ENCODE data around the gene MN1.

Gene MN1

DNA sequence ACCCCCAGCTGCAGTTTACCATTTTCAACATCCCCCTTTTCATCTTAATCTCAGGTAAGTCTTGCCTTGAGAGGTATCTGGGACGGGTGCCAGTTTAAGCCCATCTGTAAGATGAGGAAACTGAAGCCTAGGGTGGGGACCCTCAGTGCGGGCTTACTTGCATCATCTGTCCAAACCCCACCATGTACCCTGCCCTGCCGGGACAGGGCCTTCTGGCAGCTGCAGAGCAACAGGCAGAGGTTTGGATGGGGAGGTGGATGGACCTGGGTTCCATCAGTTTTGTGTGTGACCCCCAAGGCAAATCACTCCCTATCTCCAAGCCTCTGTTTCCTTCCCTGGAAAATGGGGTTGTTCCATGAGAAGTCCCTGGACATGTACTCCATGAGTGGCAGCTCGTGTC lies 67.5 kb downstream of the MN1 start:
- CTCF ChIA-PET = no interaction called here
- TF ChIP-seq, protein P1, sequence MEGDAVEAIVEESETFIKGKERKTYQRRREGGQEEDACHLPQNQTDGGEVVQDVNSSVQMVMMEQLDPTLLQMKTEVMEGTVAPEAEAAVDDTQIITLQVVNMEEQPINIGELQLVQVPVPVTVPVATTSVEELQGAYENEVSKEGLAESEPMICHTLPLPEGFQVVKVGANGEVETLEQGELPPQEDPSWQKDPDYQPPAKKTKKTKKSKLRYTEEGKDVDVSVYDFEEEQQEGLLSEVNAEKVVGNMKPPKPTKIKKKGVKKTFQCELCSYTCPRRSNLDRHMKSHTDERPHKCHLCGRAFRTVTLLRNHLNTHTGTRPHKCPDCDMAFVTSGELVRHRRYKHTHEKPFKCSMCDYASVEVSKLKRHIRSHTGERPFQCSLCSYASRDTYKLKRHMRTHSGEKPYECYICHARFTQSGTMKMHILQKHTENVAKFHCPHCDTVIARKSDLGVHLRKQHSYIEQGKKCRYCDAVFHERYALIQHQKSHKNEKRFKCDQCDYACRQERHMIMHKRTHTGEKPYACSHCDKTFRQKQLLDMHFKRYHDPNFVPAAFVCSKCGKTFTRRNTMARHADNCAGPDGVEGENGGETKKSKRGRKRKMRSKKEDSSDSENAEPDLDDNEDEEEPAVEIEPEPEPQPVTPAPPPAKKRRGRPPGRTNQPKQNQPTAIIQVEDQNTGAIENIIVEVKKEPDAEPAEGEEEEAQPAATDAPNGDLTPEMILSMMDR (conservative IDR thresholded peaks at IDR 0.05; ENCODE audit: low read depth) = no peak
- POLR2A ChIA-PET (ENCODE audit: low non-redundant PET) = no interaction called here
- H3K27ac ChIP-seq = peak overlapping the region; percentile 19; the same call in 1 of the 2 replicates
- no peak for DNase-seq (ENCODE audit: low spot score)

DNA sequence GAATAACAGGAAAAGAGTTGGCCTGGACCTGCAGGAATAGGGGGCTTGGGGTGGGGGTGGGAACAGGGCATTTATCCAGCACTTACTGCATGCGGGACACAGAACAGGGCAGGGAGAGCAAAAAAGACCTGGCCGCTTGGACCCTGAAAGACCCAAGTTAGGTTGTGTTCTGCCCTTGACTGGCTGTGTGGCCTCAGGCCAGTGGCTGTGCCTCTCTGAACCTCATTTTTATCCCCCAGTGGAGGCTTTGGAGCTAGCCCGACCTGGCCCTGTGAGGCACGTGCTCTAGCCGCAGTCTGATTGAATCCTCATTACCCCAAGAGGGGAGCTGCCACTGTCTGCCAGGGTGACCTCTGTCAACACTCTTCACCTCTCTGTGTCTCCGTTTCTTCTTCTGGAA lies 68.7 kb downstream of the MN1 start:
- TF ChIP-seq, protein P1 (conservative IDR thresholded peaks at IDR 0.05; ENCODE audit: low read depth) = no peak
- DNase-seq (ENCODE audit: low spot score) = no peak
- ChIA-PET CTCF (no interaction called here), POLR2A (ENCODE audit: low non-redundant PET) (no interaction called here)
- peak overlapping the region; percentile 16; the same call in 1 of the 2 replicates for H3K27ac ChIP-seq

DNA sequence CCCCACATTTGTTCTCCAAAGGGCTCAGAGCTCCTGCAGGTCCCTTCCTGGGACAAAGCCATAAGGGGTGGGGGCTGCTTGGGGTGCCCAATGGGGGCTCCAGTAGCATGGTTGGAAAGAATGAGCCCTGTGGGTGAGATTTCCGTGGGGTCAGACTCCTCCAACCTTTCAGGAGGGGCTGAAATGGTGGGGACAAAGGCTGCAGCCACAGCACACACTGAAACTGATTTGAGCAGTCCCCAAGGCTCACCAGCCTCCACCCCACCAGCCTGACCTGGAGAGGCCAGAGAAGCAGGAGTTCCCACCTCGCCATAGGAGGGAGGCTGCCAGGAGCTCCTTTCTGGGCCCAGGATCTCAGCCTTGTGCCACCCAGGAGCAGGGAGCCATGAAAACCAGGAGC lies 69.2 kb downstream of the MN1 start:
- no peak for DNase-seq (ENCODE audit: low spot score)
- TF ChIP-seq, protein P1 (conservative IDR thresholded peaks at IDR 0.05; ENCODE audit: low read depth) = no peak
- ChIA-PET POLR2A (ENCODE audit: low non-redundant PET) (interaction anchor here (0.7 kb wide), 1 partner anchor 22 kb away, joined by 3 read pairs; no protein-coding TSS in a partner anchor), CTCF (no interaction called here)
- peak overlapping the region; percentile 16; the same call in 1 of the 2 replicates for H3K27ac ChIP-seq

DNA sequence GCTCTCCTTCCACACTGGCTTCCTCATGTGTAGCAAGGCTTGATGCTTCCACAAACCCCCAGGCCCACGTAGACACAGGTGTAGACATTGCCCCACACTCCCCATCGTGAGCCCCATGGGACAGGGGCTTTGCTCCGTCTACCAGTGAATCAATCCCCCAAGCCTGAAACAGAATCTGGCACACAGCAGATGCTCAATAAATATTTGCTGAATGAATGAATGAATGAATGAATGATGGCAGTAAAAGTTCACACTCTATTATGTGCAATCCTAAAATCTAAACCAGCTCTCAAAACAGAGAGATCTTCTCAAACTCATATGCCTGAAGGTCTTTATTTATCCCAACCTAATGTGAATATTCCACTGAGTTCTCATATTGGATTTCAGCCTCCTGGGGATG lies 69.9 kb downstream of the MN1 start:
- POLR2A ChIA-PET (ENCODE audit: low non-redundant PET) = interaction anchor here (0.7 kb wide), 1 partner anchor 23 kb away, joined by 3 read pairs; no protein-coding TSS in a partner anchor
- TF ChIP-seq, protein P1 (conservative IDR thresholded peaks at IDR 0.05; ENCODE audit: low read depth) = no peak
- DNase-seq (ENCODE audit: low spot score) = no peak
- H3K27ac ChIP-seq = 0 out of 2 replicates have a peak overlapping the region, but pooled peaks have one; percentile 1
- CTCF ChIA-PET = no interaction called here

DNA sequence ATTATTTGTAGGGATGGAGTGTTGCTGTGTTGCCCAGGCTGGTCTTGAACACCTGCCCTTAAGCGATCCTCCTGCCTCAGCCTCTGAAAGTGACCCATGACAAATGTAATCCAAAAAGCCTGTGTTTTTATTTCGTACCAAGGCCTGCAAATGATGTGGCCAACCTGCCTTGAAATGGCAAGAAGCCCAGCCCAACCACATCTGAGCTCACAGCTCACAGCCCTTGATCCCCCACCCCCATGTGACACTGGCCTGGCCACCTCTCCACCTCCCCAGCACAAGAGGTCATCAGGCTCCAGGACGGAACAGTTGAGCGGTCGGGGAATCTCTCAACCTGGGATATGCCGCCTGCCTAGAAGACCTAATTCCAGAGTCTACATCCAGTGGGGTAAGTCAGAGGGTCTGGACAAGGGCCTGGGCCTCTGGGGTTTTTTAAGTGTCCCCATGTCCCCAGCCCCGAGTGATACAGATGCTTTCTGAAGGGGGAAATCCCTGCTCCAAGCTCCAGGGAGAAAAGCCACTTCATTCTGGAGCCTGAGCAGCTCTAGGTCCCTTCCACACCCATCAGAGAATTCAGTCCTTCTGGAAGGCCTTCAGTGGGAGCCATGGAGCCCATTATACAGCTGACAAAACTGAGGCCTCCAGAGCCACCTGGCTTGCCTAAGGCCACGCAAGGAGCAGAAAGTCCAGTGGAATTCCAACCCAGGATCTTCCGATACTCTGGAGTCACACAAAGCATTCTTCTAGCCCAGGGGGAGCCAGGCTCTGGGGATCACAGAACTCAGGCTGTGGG lies 70.7 kb downstream of the MN1 start:
- ChIA-PET POLR2A (ENCODE audit: low non-redundant PET) (no interaction called here), CTCF (no interaction called here)
- no peak for DNase-seq (ENCODE audit: low spot score)
- H3K27ac ChIP-seq = 0 out of 2 replicates have a peak overlapping the region, but pooled peaks have one; percentile 1
- TF ChIP-seq, protein P1 (conservative IDR thresholded peaks at IDR 0.05; ENCODE audit: low read depth) = no peak

DNA sequence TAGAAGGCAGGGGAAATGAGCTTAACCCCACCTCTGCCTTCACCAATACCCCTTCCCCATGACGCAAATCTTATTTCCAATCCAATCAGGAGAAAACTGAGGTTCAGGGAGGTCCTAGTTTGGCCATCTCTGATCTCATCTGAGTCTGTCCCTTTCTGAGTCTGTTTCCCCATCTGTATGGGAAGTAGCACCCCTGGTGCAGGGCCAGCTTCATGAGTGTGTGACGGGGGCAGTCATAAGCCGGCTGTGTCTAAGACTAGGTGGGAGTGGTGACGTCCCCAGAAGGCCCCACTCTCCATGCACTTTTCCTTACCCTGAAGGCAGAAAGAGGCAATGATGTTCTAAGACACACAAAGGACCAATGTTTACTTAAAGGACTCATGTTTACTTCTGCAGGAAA lies 72.3 kb downstream of the MN1 start:
- TF ChIP-seq, protein P1 (conservative IDR thresholded peaks at IDR 0.05; ENCODE audit: low read depth) = no peak
- POLR2A ChIA-PET (ENCODE audit: low non-redundant PET) = no interaction called here

More for the DNA sequence above, 72.3 kb downstream of the MN1 start:
- H3K27ac ChIP-seq = no peak overlapping the region; the same call in 1 of the 2 replicates
- no peak for DNase-seq (ENCODE audit: low spot score)
- CTCF ChIA-PET = no interaction called here

All from RWPE1 (cell line).